ENCODE results near the gene DGKI.

Gene DGKI

DNA sequence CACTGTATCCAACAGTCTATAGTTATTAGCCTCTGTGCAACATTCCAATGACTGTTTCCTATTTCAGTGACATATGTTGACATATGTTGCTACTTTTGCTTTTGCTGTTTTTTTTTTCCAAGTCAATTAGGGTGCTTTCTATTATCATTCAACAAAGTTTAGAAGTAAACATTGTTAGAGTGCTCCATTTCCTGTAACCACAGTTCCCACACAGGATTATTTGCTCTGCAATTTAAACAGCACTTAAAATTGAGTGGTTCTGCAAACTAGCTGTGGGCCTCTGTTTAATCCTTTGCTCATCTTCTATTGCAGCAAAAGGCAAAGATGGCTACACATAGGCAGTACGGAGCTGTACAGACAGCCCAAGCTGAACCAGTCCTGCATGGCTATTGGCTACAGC is 456.7 kb downstream of the DGKI start:
- Histone ChIP-seq H3K36me3 (ENCODE audit: insufficient read depth, low read length) (no peaks in the 10 kb centered on the region), H3K27me3 (ENCODE audit: insufficient read depth, low read length) (no peaks in the 10 kb centered on the region), H3F3A (ENCODE audit: insufficient read depth, low read length) (no peaks in the 10 kb centered on the region), H2AFZ (ENCODE audit: low read length) (no peak overlapping the region), H3K4me1 (ENCODE audit: insufficient read depth, low read length, severe bottlenecking) (no peaks in the 10 kb centered on the region), H3K9ac (ENCODE audit: low read length) (no peak overlapping the region), H3K4me2 (ENCODE audit: low read length) (no peak overlapping the region), H3K9me2 (ENCODE audit: low read depth, low read length) (no peaks in the 10 kb centered on the region), H3K79me2 (ENCODE audit: insufficient read depth, low read length) (no peaks in the 10 kb centered on the region), H3K27ac (ENCODE audit: low read depth, low read length, poor library complexity, severe bottlenecking) (no peak overlapping the region), H3K4me3 (ENCODE audit: low read depth, low read length, poor library complexity, severe bottlenecking) (no peak overlapping the region), H4K20me1 (ENCODE audit: insufficient read depth, low read length) (no peaks in the 10 kb centered on the region), H3K9me3 (ENCODE audit: low read length) (no peaks in the 10 kb centered on the region)
- TF ChIP-seq EZH2 (IDR thresholded peaks at IDR 0.05; ENCODE audit: borderline replicate concordance, low read length) = no peak
- TF ChIP-seq, protein P1, sequence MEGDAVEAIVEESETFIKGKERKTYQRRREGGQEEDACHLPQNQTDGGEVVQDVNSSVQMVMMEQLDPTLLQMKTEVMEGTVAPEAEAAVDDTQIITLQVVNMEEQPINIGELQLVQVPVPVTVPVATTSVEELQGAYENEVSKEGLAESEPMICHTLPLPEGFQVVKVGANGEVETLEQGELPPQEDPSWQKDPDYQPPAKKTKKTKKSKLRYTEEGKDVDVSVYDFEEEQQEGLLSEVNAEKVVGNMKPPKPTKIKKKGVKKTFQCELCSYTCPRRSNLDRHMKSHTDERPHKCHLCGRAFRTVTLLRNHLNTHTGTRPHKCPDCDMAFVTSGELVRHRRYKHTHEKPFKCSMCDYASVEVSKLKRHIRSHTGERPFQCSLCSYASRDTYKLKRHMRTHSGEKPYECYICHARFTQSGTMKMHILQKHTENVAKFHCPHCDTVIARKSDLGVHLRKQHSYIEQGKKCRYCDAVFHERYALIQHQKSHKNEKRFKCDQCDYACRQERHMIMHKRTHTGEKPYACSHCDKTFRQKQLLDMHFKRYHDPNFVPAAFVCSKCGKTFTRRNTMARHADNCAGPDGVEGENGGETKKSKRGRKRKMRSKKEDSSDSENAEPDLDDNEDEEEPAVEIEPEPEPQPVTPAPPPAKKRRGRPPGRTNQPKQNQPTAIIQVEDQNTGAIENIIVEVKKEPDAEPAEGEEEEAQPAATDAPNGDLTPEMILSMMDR (IDR thresholded peaks at IDR 0.05; ENCODE audit: low read length) = no peak

DNA sequence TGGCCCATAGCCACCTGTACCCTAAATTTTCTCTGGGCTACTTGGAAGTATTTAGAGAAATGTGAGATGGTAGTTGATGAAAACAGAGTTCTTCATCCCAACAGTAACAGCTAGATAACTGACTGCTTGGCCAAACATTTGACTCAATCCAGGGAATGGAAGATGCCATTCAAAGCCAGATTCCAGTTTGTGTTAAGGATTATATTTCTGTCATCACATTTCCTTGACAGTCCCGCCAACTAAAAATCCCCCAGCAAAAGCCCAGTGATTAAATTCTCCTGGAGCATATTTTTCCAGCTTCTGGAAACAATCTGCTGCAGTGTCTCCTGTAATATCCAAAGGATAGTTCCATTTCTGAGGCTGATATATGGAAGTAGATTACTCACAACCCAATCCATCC is 457.9 kb downstream of the DGKI start:
- Histone ChIP-seq H3K4me3 (ENCODE audit: low read depth, low read length, poor library complexity, severe bottlenecking) (no peak overlapping the region), H2AFZ (ENCODE audit: low read length) (no peak overlapping the region), H3K27ac (ENCODE audit: low read depth, low read length, poor library complexity, severe bottlenecking) (no peak overlapping the region), H3F3A (ENCODE audit: insufficient read depth, low read length) (no peaks in the 10 kb centered on the region), H3K9ac (ENCODE audit: low read length) (no peak overlapping the region), H4K20me1 (ENCODE audit: insufficient read depth, low read length) (no peaks in the 10 kb centered on the region), H3K4me1 (ENCODE audit: insufficient read depth, low read length, severe bottlenecking) (no peaks in the 10 kb centered on the region), H3K27me3 (ENCODE audit: insufficient read depth, low read length) (no peaks in the 10 kb centered on the region), H3K4me2 (ENCODE audit: low read length) (no peak overlapping the region), H3K79me2 (ENCODE audit: insufficient read depth, low read length) (no peaks in the 10 kb centered on the region), H3K9me2 (ENCODE audit: low read depth, low read length) (no peaks in the 10 kb centered on the region), H3K9me3 (ENCODE audit: low read length) (no peaks in the 10 kb centered on the region), H3K36me3 (ENCODE audit: insufficient read depth, low read length) (no peaks in the 10 kb centered on the region)
- no peak for TF ChIP-seq EZH2 (IDR thresholded peaks at IDR 0.05; ENCODE audit: borderline replicate concordance, low read length)
- TF ChIP-seq, protein P1 (IDR thresholded peaks at IDR 0.05; ENCODE audit: low read length) = no peak

DNA sequence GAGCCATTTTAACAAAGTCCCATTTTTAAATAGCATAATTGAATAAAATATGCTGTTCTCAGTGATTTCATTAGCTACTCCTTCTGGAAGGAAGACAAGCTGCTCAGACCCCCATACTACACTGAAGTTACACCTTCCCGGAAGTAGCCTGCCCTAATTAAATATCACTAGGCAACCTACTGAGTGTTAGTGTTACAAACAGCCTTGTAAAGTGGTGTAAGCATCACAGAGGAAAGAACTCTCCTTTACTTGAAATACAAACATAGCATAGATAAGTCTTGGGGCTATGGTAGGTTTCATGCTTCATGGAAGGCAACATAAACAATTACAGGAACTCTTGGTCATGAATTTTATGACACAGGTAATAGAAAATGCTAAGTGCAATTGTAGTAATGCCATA is 459.8 kb downstream of the DGKI start:
- no peak overlapping the region for H2AFZ ChIP-seq (ENCODE audit: low read length)
- H3K4me3 ChIP-seq (ENCODE audit: low read depth, low read length, poor library complexity, severe bottlenecking) = no peak overlapping the region

More for the DNA sequence above, 459.8 kb downstream of the DGKI start:
- H3K9me2 ChIP-seq (ENCODE audit: low read depth, low read length) = no peaks in the 10 kb centered on the region
- H3K9ac ChIP-seq (ENCODE audit: low read length) = no peak overlapping the region
- H3K27me3 ChIP-seq (ENCODE audit: insufficient read depth, low read length) = no peaks in the 10 kb centered on the region
- H3F3A ChIP-seq (ENCODE audit: insufficient read depth, low read length) = no peaks in the 10 kb centered on the region
- no peaks in the 10 kb centered on the region for H3K79me2 ChIP-seq (ENCODE audit: insufficient read depth, low read length)
- no peaks in the 10 kb centered on the region for H4K20me1 ChIP-seq (ENCODE audit: insufficient read depth, low read length)
- no peaks in the 10 kb centered on the region for H3K4me1 ChIP-seq (ENCODE audit: insufficient read depth, low read length, severe bottlenecking)
- H3K36me3 ChIP-seq (ENCODE audit: insufficient read depth, low read length) = no peaks in the 10 kb centered on the region
- H3K9me3 ChIP-seq (ENCODE audit: low read length) = no peaks in the 10 kb centered on the region
- H3K4me2 ChIP-seq (ENCODE audit: low read length) = no peak overlapping the region
- TF ChIP-seq EZH2 (IDR thresholded peaks at IDR 0.05; ENCODE audit: borderline replicate concordance, low read length) = no peak
- TF ChIP-seq, protein P1 (IDR thresholded peaks at IDR 0.05; ENCODE audit: low read length) = no peak
- no peak overlapping the region for H3K27ac ChIP-seq (ENCODE audit: low read depth, low read length, poor library complexity, severe bottlenecking)
